Endodermal cell (in vitro differentiated cells): ENCODE data around the gene PSMD10. TPM values are rescaled to one million over a fixed set of nuclear protein-coding genes. Genes with fewer than 3 reads are reported as not detected.

Experiments used
- DNase-seq: peaks from one replicate; pipeline ENCODE4 v3.0.0-alpha.2; 2017
- H3K27ac ChIP-seq: 2 replicates; pipeline ENCODE4 v1.5.1; 2013; ENCODE audit warnings: mild to moderate bottlenecking, low read depth, low read length, moderate library complexity
- H3K27me3 ChIP-seq: 2 replicates; pipeline ENCODE4 v1.6.1; 2013; ENCODE audit warnings: mild to moderate bottlenecking, low read length, moderate library complexity; ENCODE audit not compliant: insufficient read depth, control insufficient read depth, poor library complexity, severe bottlenecking
- H3K36me3 ChIP-seq: 2 replicates; pipeline ENCODE4 v1.7.0; 2013; ENCODE audit warnings: mild to moderate bottlenecking, low read length, moderate library complexity; ENCODE audit not compliant: control insufficient read depth, insufficient read depth
- H3K4me1 ChIP-seq: one replicate; pipeline ENCODE4 v1.7.0; 2013; ENCODE audit warnings: low read length; ENCODE audit not compliant: control insufficient read depth, insufficient read depth
- H3K4me3 ChIP-seq: 2 replicates; pipeline ENCODE4 v1.5.1; 2013; ENCODE audit warnings: mild to moderate bottlenecking, low read length, moderate library complexity
- H3K9ac ChIP-seq: 2 replicates; pipeline ENCODE4 v1.6.1; 2013; ENCODE audit warnings: mild to moderate bottlenecking, low read length, moderate library complexity; ENCODE audit not compliant: poor library complexity, severe bottlenecking; ENCODE audit errors: extremely low read depth
- H3K9me3 ChIP-seq: 2 replicates; pipeline ENCODE4 v1.6.1; 2013; ENCODE audit warnings: mild to moderate bottlenecking, low read length, moderate library complexity; ENCODE audit not compliant: control insufficient read depth
- H3K27ac Mint-ChIP-seq: 2 replicates; pipeline ENCODE4 v1.8.0; 2020; ENCODE audit warnings: mixed read lengths
- H3K27me3 Mint-ChIP-seq: 2 replicates; pipeline ENCODE4 v1.8.0; 2021; ENCODE audit warnings: mild to moderate bottlenecking, mixed read lengths; ENCODE audit not compliant: insufficient read depth
- H3K36me3 Mint-ChIP-seq: 2 replicates; pipeline ENCODE4 v1.8.0; 2020; ENCODE audit warnings: low read depth, mixed read lengths
- H3K4me1 Mint-ChIP-seq: 2 replicates; pipeline ENCODE4 v1.8.0; 2020; ENCODE audit warnings: mixed read lengths
- H3K4me3 Mint-ChIP-seq: 2 replicates; pipeline ENCODE4 v1.8.0; 2020; ENCODE audit warnings: mild to moderate bottlenecking, moderate library complexity, mixed read lengths
- H3K9me3 Mint-ChIP-seq: 2 replicates; pipeline ENCODE4 v1.8.0; 2020; ENCODE audit warnings: mild to moderate bottlenecking, mixed read lengths
- WGBS, 2 experiments: methylation state at CpG; one replicate each; pipeline versions ENCODE4 v1.1.5 to v1.1.7; 2013; ENCODE audit warnings: missing lambda C conversion rate in 2 of 2, mixed read lengths in 1 of 2; ENCODE audit not compliant: insufficient coverage in 1 of 2, insufficient read length in 1 of 2; 5-methylcytosine and 5-hydroxymethylcytosine counted together
- long read RNA-seq, 4 experiments: library from polyadenylated mRNA in 2 of 4; library from RNA in 1 of 4; library from capped mRNA in 1 of 4; stranded (forward) in 3 of 4; unstranded in 1 of 4; transcript quantifications; one replicate each; pipeline ENCODE4 v2.0.0, GENCODE V29; 2020 to 2021; ENCODE audit warnings: inconsistent platforms in 1 of 4
- polyA plus RNA-seq, 2 experiments: library from polyadenylated mRNA; stranded (reverse); fragments of 50-300 nt; gene quantifications; one replicate each; pipeline ENCODE4 v1.2.3, GENCODE V29; 2013
- total RNA-seq, 2 donors: library from RNA; stranded (reverse); fragmentation: NEBNext Ultra II Directional in 1 of 2; extraction: Animal tissue kit (Norgen Biotek cat#: 25700) in 1 of 2; gene quantifications; 2 replicates in 1 of 2; 3 replicates in 1 of 2; pipeline ENCODE4 v1.2.1, GENCODE V29; 2021
- TF ChIP-seq, protein P1 (sequence below): fragments of 200-600 bp; sonication (generic); conservative IDR thresholded peaks from 2 replicates; pipeline ENCODE4 v1.5.0; 2021; ENCODE audit warnings: antibody characterized with exemption, mild to moderate bottlenecking

PSMD10 gene, protein sequence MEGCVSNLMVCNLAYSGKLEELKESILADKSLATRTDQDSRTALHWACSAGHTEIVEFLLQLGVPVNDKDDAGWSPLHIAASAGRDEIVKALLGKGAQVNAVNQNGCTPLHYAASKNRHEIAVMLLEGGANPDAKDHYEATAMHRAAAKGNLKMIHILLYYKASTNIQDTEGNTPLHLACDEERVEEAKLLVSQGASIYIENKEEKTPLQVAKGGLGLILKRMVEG
- 10 to 100 TPM; 48.7 to 74.5 TPM for total RNA-seq
- 59.4 TPM for polyA plus RNA-seq (2013, experiment 1 of 2)
- 58.4 TPM for polyA plus RNA-seq (2013, experiment 2 of 2)
- long read RNA-seq, experiment 1, transcript PSMD10-201 (5 exons, 1,546 nt), result major isoform, 18 of 31 reads
- long read RNA-seq, experiment 1, partial matches to known transcripts, result 4 of 31 reads
- long read RNA-seq, experiment 1, other reads (novel, unspliced or antisense), result 6 of 31 reads
- long read RNA-seq, experiment 2, transcript PSMD10-201 (5 exons, 1,546 nt), result major isoform, 83 of 99 reads
- long read RNA-seq, experiment 2, transcript PSMD10-204 (5 exons, 768 nt), result minor isoform, 12 of 99 reads
- long read RNA-seq, experiment 2, partial matches to known transcripts, result 4 of 99 reads
- long read RNA-seq, experiment 2, other reads (novel, unspliced or antisense), result 0 of 99 reads
- long read RNA-seq, experiment 3, transcript PSMD10-204 (5 exons, 768 nt), result minor isoform, 15 of 155 reads
- long read RNA-seq, experiment 3, transcript PSMD10-201 (5 exons, 1,546 nt), result major isoform, 135 of 155 reads
- long read RNA-seq, experiment 3, partial matches to known transcripts, result 1 of 155 reads
- long read RNA-seq, experiment 3, other reads (novel, unspliced or antisense), result 3 of 155 reads
- long read RNA-seq, experiment 4, transcript PSMD10-201 (5 exons, 1,546 nt), result major isoform, 99 of 117 reads
- long read RNA-seq, experiment 4, transcript PSMD10-204 (5 exons, 768 nt), result minor isoform, 14 of 117 reads
- long read RNA-seq, experiment 4, partial matches to known transcripts, result 1 of 117 reads
- long read RNA-seq, experiment 4, other reads (novel, unspliced or antisense), result 1 of 117 reads

- peaks cover 4% of the 10 kb centered on the region for H3K4me1 Mint-ChIP-seq
- peaks cover 13% of the 10 kb centered on the region for H3K36me3 Mint-ChIP-seq
- H3K9ac ChIP-seq, result peak within 1 kb of the TSS; percentile 89
- TF ChIP-seq, protein P1, sequence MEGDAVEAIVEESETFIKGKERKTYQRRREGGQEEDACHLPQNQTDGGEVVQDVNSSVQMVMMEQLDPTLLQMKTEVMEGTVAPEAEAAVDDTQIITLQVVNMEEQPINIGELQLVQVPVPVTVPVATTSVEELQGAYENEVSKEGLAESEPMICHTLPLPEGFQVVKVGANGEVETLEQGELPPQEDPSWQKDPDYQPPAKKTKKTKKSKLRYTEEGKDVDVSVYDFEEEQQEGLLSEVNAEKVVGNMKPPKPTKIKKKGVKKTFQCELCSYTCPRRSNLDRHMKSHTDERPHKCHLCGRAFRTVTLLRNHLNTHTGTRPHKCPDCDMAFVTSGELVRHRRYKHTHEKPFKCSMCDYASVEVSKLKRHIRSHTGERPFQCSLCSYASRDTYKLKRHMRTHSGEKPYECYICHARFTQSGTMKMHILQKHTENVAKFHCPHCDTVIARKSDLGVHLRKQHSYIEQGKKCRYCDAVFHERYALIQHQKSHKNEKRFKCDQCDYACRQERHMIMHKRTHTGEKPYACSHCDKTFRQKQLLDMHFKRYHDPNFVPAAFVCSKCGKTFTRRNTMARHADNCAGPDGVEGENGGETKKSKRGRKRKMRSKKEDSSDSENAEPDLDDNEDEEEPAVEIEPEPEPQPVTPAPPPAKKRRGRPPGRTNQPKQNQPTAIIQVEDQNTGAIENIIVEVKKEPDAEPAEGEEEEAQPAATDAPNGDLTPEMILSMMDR, result no peak
- WGBS, 2 experiments, result 0% methylated on average over 3 to 47 of the region's 47 CpGs
- DNase-seq, result peak; percentile 99
- H3K27ac ChIP-seq, result peak within 1 kb of the TSS; percentile 53
- H3K4me1 ChIP-seq, result no peaks in the 10 kb centered on the region
- H3K27me3 ChIP-seq, result no peaks in the 10 kb centered on the region
- peaks cover 14% of the 10 kb centered on the region for H3K36me3 ChIP-seq
- no peak within 1 kb of the TSS for H3K4me3 Mint-ChIP-seq
- no peaks in the 10 kb centered on the region for H3K9me3 ChIP-seq
- no peak within 1 kb of the TSS for H3K27ac Mint-ChIP-seq
- H3K9me3 Mint-ChIP-seq, result no peaks in the 10 kb centered on the region
- H3K27me3 Mint-ChIP-seq, result no peaks in the 10 kb centered on the region
- H3K4me3 ChIP-seq, result peak within 1 kb of the TSS; percentile 94
Observed at GRCh38 chrX:108091264-108091877, at the start of gene PSMD10, which contains the start of gene ATG4A. TSS of gene PSMD10 (minus strand) at chrX:108091542. CDS start at chrX:108091520, 22 bp downstream. TSS of gene ATG4A (plus strand) at chrX:108091778. CDS start at chrX:108091827, 49 bp downstream.

DNA sequence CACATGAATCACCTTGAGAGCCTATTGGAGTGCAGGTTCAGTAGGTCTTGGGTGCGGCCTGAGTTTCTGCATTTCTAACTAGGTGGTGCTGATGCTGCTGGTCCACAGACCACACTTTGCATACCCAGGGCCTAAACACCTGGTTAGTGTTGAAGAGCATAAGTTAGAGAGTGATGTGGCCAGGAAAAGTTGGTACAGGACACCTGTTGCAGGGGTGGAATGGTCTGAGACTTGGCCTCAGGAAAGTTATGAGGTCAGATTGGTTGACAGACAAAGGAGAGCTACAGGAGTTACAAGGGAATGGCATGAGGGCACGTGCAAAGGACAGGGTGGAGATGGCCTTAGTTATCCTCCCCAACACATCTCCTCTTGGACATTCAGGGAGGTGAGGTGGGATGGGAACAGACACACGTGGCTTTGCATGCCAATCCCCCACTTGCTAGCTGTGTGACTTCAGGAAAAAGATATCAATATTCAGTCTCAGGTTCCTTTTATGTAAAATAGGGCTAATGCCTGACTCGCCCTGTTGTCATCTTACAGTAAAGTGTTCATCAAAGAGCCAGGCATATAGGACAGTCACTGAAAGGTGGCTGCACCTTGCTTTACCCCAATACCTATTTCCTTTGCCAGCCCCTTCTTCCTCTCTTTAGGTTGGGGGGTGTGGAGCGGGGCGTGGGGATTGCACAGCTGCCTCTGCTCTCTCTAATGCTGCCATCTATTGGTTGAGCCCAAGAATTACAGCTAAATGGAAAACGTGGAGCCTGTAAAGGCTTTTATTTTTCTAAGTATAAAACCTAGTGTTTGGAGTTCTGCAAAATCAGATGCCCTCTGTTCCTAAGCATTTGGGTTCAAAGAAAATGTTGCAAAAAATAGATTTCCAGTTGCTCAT lies 47.7 kb upstream of the PSMD10 start:
- Mint-ChIP-seq H3K9me3 (no peaks in the 10 kb centered on the region), H3K27ac (no peak overlapping the region), H3K27me3 (no peaks in the 10 kb centered on the region), H3K4me3 (no peak overlapping the region), H3K4me1 (no peaks in the 10 kb centered on the region), H3K36me3 (peaks cover 4% of the 10 kb centered on the region)
- DNase-seq, result peak; percentile 55
- H3K27ac ChIP-seq, result no peak overlapping the region
- no peaks in the 10 kb centered on the region for H3K4me1 ChIP-seq
- TF ChIP-seq, protein P1, result peak; percentile 75
- 87 to 100% methylated on average over 3 to 4 of the region's 7 CpGs for WGBS, 2 experiments
- no peak overlapping the region for H3K4me3 ChIP-seq
- no peak overlapping the region for H3K9ac ChIP-seq
- no peaks in the 10 kb centered on the region for H3K27me3 ChIP-seq
- no peaks in the 10 kb centered on the region for H3K36me3 ChIP-seq
- no peaks in the 10 kb centered on the region for H3K9me3 ChIP-seq
